C4-2B (cell line): ENCODE measurements around the gene ACER2.
"Not testable (repeated sequence)": the region's sequence is repeated elsewhere in the genome, so short reads cannot be mapped to it uniquely, and the experiment has no call there.

Experiments
- H3K27ac ChIP-seq: fragments of 450-650 bp; 2 replicates; pipeline ENCODE4 v1.5.1; 2017
- CTCF ChIP-seq: fragments of 450-650 bp; conservative IDR thresholded peaks from 2 replicates; pipeline ENCODE4 v1.5.1; 2017; ENCODE audit warnings: mild to moderate bottlenecking
- ZFX ChIP-seq: fragments of 450-650 bp; IDR thresholded peaks from 2 replicates; pipeline ENCODE4 v1.6.1; 2017

Gene ACER2

DNA sequence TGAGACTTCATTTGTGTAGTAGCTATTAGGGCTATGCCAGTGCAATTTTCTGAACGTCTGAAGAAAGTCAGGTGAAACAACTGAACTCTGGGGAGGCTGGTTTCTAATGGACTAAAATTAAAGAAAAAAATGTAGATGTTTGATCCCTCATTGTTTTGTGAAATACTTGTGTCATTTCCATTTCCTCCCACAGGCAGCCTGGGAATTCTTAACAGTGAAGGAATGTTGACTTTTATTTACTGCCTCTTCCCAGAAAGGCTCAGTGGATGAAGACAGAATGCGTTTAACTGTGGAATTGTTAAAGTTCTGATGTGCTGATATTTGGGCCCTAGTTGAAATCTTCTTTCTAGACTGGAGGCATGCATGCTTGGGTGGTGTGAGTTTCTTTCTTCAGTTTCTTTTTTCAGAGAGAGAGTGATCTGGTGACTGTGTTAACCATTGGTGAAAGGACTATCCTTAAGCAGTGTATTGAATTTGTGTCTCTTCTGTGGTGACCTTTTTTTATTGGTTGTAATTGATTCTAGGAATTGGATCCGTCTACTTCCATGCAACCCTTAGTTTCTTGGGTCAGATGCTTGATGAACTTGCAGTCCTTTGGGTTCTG lies 15.5 kb downstream of the ACER2 start:
- no peak overlapping the region for H3K27ac ChIP-seq
- no peak for TF ChIP-seq ZFX
- TF ChIP-seq CTCF, result no peak

DNA sequence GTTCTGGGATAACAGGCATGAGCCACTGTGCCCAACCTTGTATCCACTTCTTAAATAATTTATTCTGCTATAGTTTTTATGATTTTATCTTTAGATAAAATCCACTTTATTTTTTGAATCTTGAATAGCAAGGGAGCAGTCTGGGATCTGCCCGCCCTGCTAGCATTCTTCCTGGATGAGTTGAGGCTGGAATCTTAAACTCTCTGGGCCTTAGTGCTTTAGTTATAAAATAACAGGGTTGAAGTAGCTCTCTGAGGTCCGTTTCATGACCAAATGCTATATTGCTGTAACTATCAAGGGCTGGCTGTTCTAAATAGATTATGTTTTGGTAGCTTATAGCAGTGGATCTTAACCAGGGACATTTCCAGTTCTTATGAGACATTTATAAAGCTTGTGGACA lies 20.8 kb downstream of the ACER2 start:
- TF ChIP-seq ZFX (no peak), CTCF (no peak)
- no peak overlapping the region for H3K27ac ChIP-seq

GRCh38 chr9:19430201-19430760 lies 21.5 kb downstream of the ACER2 start:
- no peak overlapping the region for H3K27ac ChIP-seq
- TF ChIP-seq CTCF (no peak), ZFX (no peak)

GRCh38 chr9:19431361-19432171 lies 22.8 kb downstream of the ACER2 start:
- H3K27ac ChIP-seq, result peak overlapping the region; percentile 21; the same call in 1 of the 2 replicates
- TF ChIP-seq CTCF (no peak), ZFX (no peak)

DNA sequence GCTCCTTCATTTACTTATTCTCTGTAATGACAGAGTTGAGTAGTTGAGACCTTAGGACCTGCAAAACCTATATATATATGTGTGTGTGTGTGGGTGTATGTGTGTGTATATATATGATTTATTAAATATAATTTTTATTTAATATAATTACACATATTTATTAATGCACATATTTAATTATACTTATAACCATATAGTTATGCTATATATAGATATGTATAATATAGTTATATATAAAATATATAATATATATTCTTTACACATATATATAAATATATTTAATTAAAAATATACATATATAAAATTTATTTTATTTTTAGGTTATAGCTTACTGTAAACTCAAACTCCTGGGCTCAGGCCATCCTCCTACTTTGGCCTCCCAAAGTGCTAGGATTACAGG lies 23.7 kb downstream of the ACER2 start:
- TF ChIP-seq CTCF, result no peak
- no peak for TF ChIP-seq ZFX

GRCh38 chr9:19433729-19434128 lies 24.9 kb downstream of the ACER2 start:
- H3K27ac ChIP-seq, result not testable (repeated sequence)

More for the DNA sequence above, 23.7 kb downstream of the ACER2 start:
- H3K27ac ChIP-seq, result no peak overlapping the region

- TF ChIP-seq CTCF (no peak), ZFX (no peak)
- no peak overlapping the region for H3K27ac ChIP-seq
These were observed 31.6 kb downstream of the ACER2 start for GRCh38 chr9:19440376-19440775.
